T-helper 9 cell (primary cell): ENCODE results near the gene PLCH1.

ENCODE experiments used
- DNase-seq: peaks from one replicate; pipeline ENCODE4 v3.0.0-alpha.2; 2020
- total RNA-seq, 2 donors: gene quantifications; one replicate each; lab custom pipeline; 2026; lab: John Stamatoyannopoulos, UW

The PLCH1 gene
- total RNA-seq: 0 to 0.07 reads per million in 2 donors

GRCh38 chr3:155744626-155745324 lies at the start of gene PLCH1:
Gene PLCH1, minus strand, starts transcription at chr3:155745071. Its CDS starts 40,847 bp downstream, at chr3:155704224.
- peak; percentile 31 for DNase-seq

- no peak for DNase-seq
These were observed 47.7 kb upstream of the PLCH1 start for GRCh38 chr3:155792532-155792931.

- no peak for DNase-seq
These were observed 46.3 kb upstream of the PLCH1 start for GRCh38 chr3:155791190-155791589.

GRCh38 chr3:155790272-155790925 lies 45.5 kb upstream of the PLCH1 start:
- DNase-seq: no peak

GRCh38 chr3:155785662-155786295 lies 40.9 kb upstream of the PLCH1 start:
- DNase-seq: no peak

- DNase-seq: no peak
These were observed 37.6 kb upstream of the PLCH1 start for GRCh38 chr3:155782390-155782953.

GRCh38 chr3:155780291-155780690 lies 35.4 kb upstream of the PLCH1 start:
- no peak for DNase-seq

GRCh38 chr3:155778462-155778861 lies 33.6 kb upstream of the PLCH1 start:
- no peak for DNase-seq

GRCh38 chr3:155772801-155773200 lies 27.9 kb upstream of the PLCH1 start:
- DNase-seq: no peak

GRCh38 chr3:155771126-155771525 lies 26.3 kb upstream of the PLCH1 start:
- no peak for DNase-seq

- DNase-seq: no peak
These were observed 21.3 kb upstream of the PLCH1 start for GRCh38 chr3:155766206-155766605.

GRCh38 chr3:155763870-155764463 lies 19.1 kb upstream of the PLCH1 start:
- DNase-seq: no peak

GRCh38 chr3:155760653-155761052 lies 15.8 kb upstream of the PLCH1 start:
- DNase-seq: no peak

GRCh38 chr3:155757577-155757976 lies 12.7 kb upstream of the PLCH1 start:
- no peak for DNase-seq

GRCh38 chr3:155753038-155753639 lies 8.3 kb upstream of the PLCH1 start:
- no peak for DNase-seq

- DNase-seq: no peak
These were observed 3.9 kb upstream of the PLCH1 start for GRCh38 chr3:155748611-155749365.

- DNase-seq: no peak
These were observed 3.0 kb upstream of the PLCH1 start for GRCh38 chr3:155747946-155748290.

- no peak for DNase-seq
These were observed 2.5 kb upstream of the PLCH1 start for GRCh38 chr3:155747286-155747945.

GRCh38 chr3:155746703-155747102 lies 1.8 kb upstream of the PLCH1 start:
- no peak for DNase-seq

GRCh38 chr3:155745795-155746550 lies 1.1 kb upstream of the PLCH1 start:
- DNase-seq: no peak
